Activated CD8-positive, alpha-beta memory T cell treated with anti-CD3 and anti-CD28 coated beads, Interleukin-2, amount 50 U/mL, for 24 hours (primary cell): ENCODE data around the gene RXFP4.

Source experiments
- DNase-seq: peaks from one replicate; pipeline ENCODE4 v3.0.0-alpha.2; 2020; ENCODE audit errors: extremely low read depth

The RXFP4 gene

GRCh38 chr1:155960081-155960745 lies 18.8 kb downstream of the RXFP4 start:
- DNase-seq, result no peak

GRCh38 chr1:155961937-155962336 lies 20.5 kb downstream of the RXFP4 start:
- no peak for DNase-seq

- DNase-seq, result no peak
Measured at GRCh38 chr1:155962599-155963211, 21.3 kb downstream of the RXFP4 start.

- DNase-seq, result no peak
Measured at GRCh38 chr1:155964193-155964592, 22.8 kb downstream of the RXFP4 start.

- no peak for DNase-seq
Measured at GRCh38 chr1:155966135-155966534, 24.7 kb downstream of the RXFP4 start.

- no peak for DNase-seq
Measured at GRCh38 chr1:155966750-155967149, 25.3 kb downstream of the RXFP4 start.

- no peak for DNase-seq
Measured at GRCh38 chr1:155967341-155968050, 26.1 kb downstream of the RXFP4 start.

- DNase-seq, result no peak
Measured at GRCh38 chr1:155968051-155968400, 26.6 kb downstream of the RXFP4 start.

- DNase-seq, result no peak
Measured at GRCh38 chr1:155968670-155969069, 27.2 kb downstream of the RXFP4 start.

GRCh38 chr1:155969377-155969791 lies 27.9 kb downstream of the RXFP4 start:
- no peak for DNase-seq

- no peak for DNase-seq
Measured at GRCh38 chr1:155970531-155971167, 29.2 kb downstream of the RXFP4 start.

- no peak for DNase-seq
Measured at GRCh38 chr1:155971910-155972809, 30.7 kb downstream of the RXFP4 start.

GRCh38 chr1:155973723-155974122 lies 32.3 kb downstream of the RXFP4 start:
- no peak for DNase-seq

- DNase-seq, result no peak
Measured at GRCh38 chr1:155974208-155975115, 33.0 kb downstream of the RXFP4 start.

GRCh38 chr1:155975375-155976061 lies 34.1 kb downstream of the RXFP4 start:
- DNase-seq, result no peak

GRCh38 chr1:155976062-155976912 lies 34.8 kb downstream of the RXFP4 start:
- DNase-seq, result peak; percentile 42

GRCh38 chr1:155976913-155977689 lies 35.7 kb downstream of the RXFP4 start:
- DNase-seq, result no peak

GRCh38 chr1:155977690-155978324 lies 36.4 kb downstream of the RXFP4 start:
- peak; percentile 42 for DNase-seq
